Liver (tissue), 9 donors: ENCODE data around the gene CCDC81. TPM values are rescaled to one million over a fixed set of nuclear protein-coding genes. Genes with fewer than 3 reads are reported as not detected.

Experiments
- DNase-seq: peaks from one replicate; pipeline ENCODE4 v3.0.0-alpha.2; 2017; ENCODE audit warnings: low spot score
- H3K27ac ChIP-seq, 2 donors: one replicate each; pipeline ENCODE4 v1.7.0; 2013; ENCODE audit warnings: inconsistent platforms in 2 of 2, low read length in 2 of 2, control low read depth in 1 of 2, low read depth in 1 of 2, mild to moderate bottlenecking in 1 of 2
- H3K27me3 ChIP-seq, 4 donors: one replicate each; pipeline versions ENCODE4 v1.6.1 to v1.7.0; 2013; ENCODE audit warnings: low read length in 3 of 4, inconsistent platforms in 1 of 4, mild to moderate bottlenecking in 1 of 4, moderate library complexity in 1 of 4; ENCODE audit not compliant: control insufficient read depth in 4 of 4, insufficient read depth in 4 of 4
- H3K36me3 ChIP-seq, 4 donors: one replicate each; pipeline versions ENCODE4 v1.6.1 to v1.7.0; 2013; ENCODE audit warnings: low read length in 3 of 4, mild to moderate bottlenecking in 3 of 4, low read depth in 1 of 4, moderate library complexity in 1 of 4; ENCODE audit not compliant: control insufficient read depth in 4 of 4, insufficient read depth in 3 of 4
- H3K4me1 ChIP-seq, 4 donors: one replicate each; pipeline versions ENCODE4 v1.6.1 to v1.7.0; 2013; ENCODE audit warnings: low read length in 3 of 4, mild to moderate bottlenecking in 3 of 4, moderate library complexity in 1 of 4; ENCODE audit not compliant: control insufficient read depth in 4 of 4, insufficient read depth in 4 of 4
- H3K4me3 ChIP-seq, 3 donors: one replicate each; pipeline versions ENCODE4 v1.6.1 to v1.7.0; 2013; ENCODE audit warnings: low read length in 3 of 3, control low read depth in 1 of 3, low read depth in 1 of 3, mild to moderate bottlenecking in 1 of 3
- H3K9ac ChIP-seq, 2 donors: one replicate each; pipeline ENCODE4 v1.7.0; 2013; ENCODE audit warnings: low read length in 2 of 2, mild to moderate bottlenecking in 2 of 2, moderate library complexity in 2 of 2, control low read depth in 1 of 2, low read depth in 1 of 2
- H3K9me3 ChIP-seq, 4 donors: one replicate each; pipeline versions ENCODE4 v1.6.1 to v1.7.0; 2013; ENCODE audit warnings: low read length in 3 of 4; ENCODE audit not compliant: control insufficient read depth in 4 of 4
- EGR1 ChIP-seq, 2 donors: IDR thresholded peaks; 2 replicates each; pipeline ENCODE4 v1.6.1; 2016 to 2018; ENCODE audit warnings: antibody characterized with exemption in 2 of 2, low read depth in 2 of 2
- FOXA1 ChIP-seq: IDR thresholded peaks from 2 replicates; pipeline ENCODE4 v1.6.1; 2016; ENCODE audit warnings: antibody characterized with exemption
- FOXA2 ChIP-seq: IDR thresholded peaks from 2 replicates; pipeline ENCODE4 v1.6.1; 2016; ENCODE audit warnings: antibody characterized with exemption
- GABPA ChIP-seq, 2 donors: IDR thresholded peaks in 1 of 2; conservative IDR thresholded peaks in 1 of 2; 2 replicates each; pipeline ENCODE4 v1.6.1; 2016; ENCODE audit warnings: antibody characterized with exemption in 2 of 2, mild to moderate bottlenecking in 1 of 2, moderate library complexity in 1 of 2
- HNF4A ChIP-seq, 2 donors: conservative IDR thresholded peaks; 2 replicates each; pipeline ENCODE4 v1.6.1; 2016; ENCODE audit warnings: antibody characterized with exemption in 2 of 2, mild to moderate bottlenecking in 2 of 2
- HNF4G ChIP-seq: IDR thresholded peaks from 2 replicates; pipeline ENCODE4 v1.6.1; 2016; ENCODE audit warnings: antibody characterized with exemption
- JUND ChIP-seq, 2 donors: IDR thresholded peaks; 2 replicates each; pipeline ENCODE4 v1.6.1; 2016; ENCODE audit warnings: antibody characterized with exemption in 2 of 2
- NR2F2 ChIP-seq: IDR thresholded peaks from 2 replicates; pipeline ENCODE4 v1.6.1; 2016; ENCODE audit warnings: antibody characterized with exemption
- RAD21 ChIP-seq, 2 donors: IDR thresholded peaks; 2 replicates each; pipeline ENCODE4 v1.6.1; 2016; ENCODE audit warnings: antibody characterized with exemption in 2 of 2, mild to moderate bottlenecking in 2 of 2
- RXRA ChIP-seq, 2 donors: IDR thresholded peaks; 2 replicates each; pipeline ENCODE4 v1.6.1; 2017 to 2018; ENCODE audit warnings: antibody characterized with exemption in 2 of 2, mild to moderate bottlenecking in 1 of 2
- SP1 ChIP-seq: IDR thresholded peaks from 2 replicates; pipeline ENCODE4 v1.6.1; 2018; ENCODE audit warnings: antibody characterized with exemption, mild to moderate bottlenecking
- TAF1 ChIP-seq: conservative IDR thresholded peaks from 2 replicates; pipeline ENCODE4 v1.6.1; 2016; ENCODE audit warnings: antibody characterized with exemption, mild to moderate bottlenecking
- YY1 ChIP-seq: IDR thresholded peaks from 2 replicates; pipeline ENCODE4 v1.6.1; 2016; ENCODE audit warnings: antibody characterized with exemption, mild to moderate bottlenecking
- ZBTB33 ChIP-seq: IDR thresholded peaks from 2 replicates; pipeline ENCODE4 v1.6.1; 2016; ENCODE audit warnings: antibody characterized with exemption
- WGBS: extraction: QIAGEN DNeasy Blood & Tissue Kit; methylation state at CpG from one replicate; pipeline ENCODE4 v1.1.7; 2013; 5-methylcytosine and 5-hydroxymethylcytosine counted together
- polyA plus RNA-seq, 2 donors: library from polyadenylated mRNA; stranded (reverse) in 1 of 2; unstranded in 1 of 2; fragments of 200-250 nt in 1 of 2; fragments of >200 nt in 1 of 2; fragmentation: Nextera tagmentation in 1 of 2; extraction: Ambion mirVana in 1 of 2; gene quantifications; one replicate each; pipeline versions ENCODE4 v1.2.1 to v1.2.3, GENCODE V29; 2013 to 2015
- total RNA-seq, 2 donors: library from RNA; depleted of rRNA; stranded (reverse); fragments of >200 nt; gene quantifications; one replicate each; pipeline ENCODE4 v1.2.3, GENCODE V29; 2014
- TF ChIP-seq, protein P1 (sequence below): IDR thresholded peaks from 2 replicates; pipeline ENCODE4 v1.6.1; 2016; ENCODE audit warnings: antibody characterized with exemption
- TF ChIP-seq, protein P2 (sequence below): IDR thresholded peaks from 2 replicates; pipeline ENCODE4 v1.6.1; 2016; ENCODE audit warnings: antibody characterized with exemption
- TF ChIP-seq, protein P3 (sequence below): fragments of 150-350 bp; IDR thresholded peaks from 2 replicates; pipeline ENCODE4 v1.5.1; 2017; ENCODE audit warnings: improper control_type of control experiment, low read depth, low read length; ENCODE audit not compliant: missing input control
- TF ChIP-seq, protein P4 (sequence below): IDR thresholded peaks from 2 replicates; pipeline ENCODE4 v1.6.1; 2016; ENCODE audit warnings: antibody characterized with exemption, mild to moderate bottlenecking
- donor health status: healthy.
- donor health status: healthy.
- donor health status: healthy.
- donor health status: healthy.
- donor health status: healthy.

CCDC81 gene
- total RNA-seq (1 to 10 TPM in 1 of 2 donors, under 1 TPM in 1; 0.67 to 1.1 TPM), polyA plus RNA-seq (under 1 TPM in 1 of 2 donors, not detected in 1; 0.32 TPM)

DNA sequence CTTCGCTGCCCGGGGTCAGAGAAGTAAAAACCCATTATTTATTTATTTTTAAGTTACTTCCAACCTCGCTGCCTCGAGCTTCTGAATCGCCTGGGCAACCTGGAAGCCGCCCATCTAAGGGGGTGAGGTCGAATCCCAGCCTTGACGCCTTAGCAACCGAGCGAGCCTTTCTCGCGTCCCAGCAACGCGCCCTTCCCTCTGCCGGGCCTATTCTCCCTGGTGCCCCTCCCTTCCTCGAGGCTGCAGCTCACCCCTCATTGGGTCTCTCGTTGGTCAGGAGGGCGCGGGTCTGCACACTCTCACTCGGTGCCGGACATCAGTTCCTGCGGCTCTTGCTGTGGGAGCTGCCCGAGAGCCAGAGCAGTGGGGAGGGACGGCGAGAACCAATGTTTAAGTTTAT, at the start of gene CCDC81:
Gene CCDC81 (plus strand): TSS at position 302 of the 400 bp plus-strand sequence. CDS start 277 bp downstream, outside the sequence.
- Histone ChIP-seq H3K27me3 (no peaks in the 10 kb centered on the region), H3K9ac (no peak within 1 kb of the TSS), H3K4me1 (no peaks in the 10 kb centered on the region), H3K36me3 (no peaks in the 10 kb centered on the region), H3K27ac (no peak within 1 kb of the TSS), H3K9me3 (no peaks in the 10 kb centered on the region), H3K4me3 (peak within 1 kb of the TSS in 1 of 3 donors; percentile 9)
- 11% methylated on average over 25 of the region's 25 CpGs for WGBS
- DNase-seq, result no peak
- TF ChIP-seq TAF1 (no peak), RAD21 (IDR thresholded peaks at IDR 0.05) (no peak), SP1 (no peak), YY1 (no peak), RXRA (IDR thresholded peaks at IDR 0.05) (no peak), GABPA (IDR thresholded peaks at IDR 0.05 in 1 of 2, conservative IDR thresholded peaks at IDR 0.05 in 1 of 2) (no peak), NR2F2 (no peak), EGR1 (IDR thresholded peaks at IDR 0.05; ENCODE audit: low read depth in 2 of 2) (no peak), HNF4G (no peak), FOXA2 (no peak), ZBTB33 (no peak), FOXA1 (no peak), HNF4A (conservative IDR thresholded peaks at IDR 0.05) (no peak), JUND (IDR thresholded peaks at IDR 0.05) (no peak)
- TF ChIP-seq, protein P1, sequence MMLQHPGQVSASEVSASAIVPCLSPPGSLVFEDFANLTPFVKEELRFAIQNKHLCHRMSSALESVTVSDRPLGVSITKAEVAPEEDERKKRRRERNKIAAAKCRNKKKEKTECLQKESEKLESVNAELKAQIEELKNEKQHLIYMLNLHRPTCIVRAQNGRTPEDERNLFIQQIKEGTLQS, result no peak
- TF ChIP-seq, protein P2, sequence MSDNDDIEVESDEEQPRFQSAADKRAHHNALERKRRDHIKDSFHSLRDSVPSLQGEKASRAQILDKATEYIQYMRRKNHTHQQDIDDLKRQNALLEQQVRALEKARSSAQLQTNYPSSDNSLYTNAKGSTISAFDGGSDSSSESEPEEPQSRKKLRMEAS, result no peak
- TF ChIP-seq, protein P3, sequence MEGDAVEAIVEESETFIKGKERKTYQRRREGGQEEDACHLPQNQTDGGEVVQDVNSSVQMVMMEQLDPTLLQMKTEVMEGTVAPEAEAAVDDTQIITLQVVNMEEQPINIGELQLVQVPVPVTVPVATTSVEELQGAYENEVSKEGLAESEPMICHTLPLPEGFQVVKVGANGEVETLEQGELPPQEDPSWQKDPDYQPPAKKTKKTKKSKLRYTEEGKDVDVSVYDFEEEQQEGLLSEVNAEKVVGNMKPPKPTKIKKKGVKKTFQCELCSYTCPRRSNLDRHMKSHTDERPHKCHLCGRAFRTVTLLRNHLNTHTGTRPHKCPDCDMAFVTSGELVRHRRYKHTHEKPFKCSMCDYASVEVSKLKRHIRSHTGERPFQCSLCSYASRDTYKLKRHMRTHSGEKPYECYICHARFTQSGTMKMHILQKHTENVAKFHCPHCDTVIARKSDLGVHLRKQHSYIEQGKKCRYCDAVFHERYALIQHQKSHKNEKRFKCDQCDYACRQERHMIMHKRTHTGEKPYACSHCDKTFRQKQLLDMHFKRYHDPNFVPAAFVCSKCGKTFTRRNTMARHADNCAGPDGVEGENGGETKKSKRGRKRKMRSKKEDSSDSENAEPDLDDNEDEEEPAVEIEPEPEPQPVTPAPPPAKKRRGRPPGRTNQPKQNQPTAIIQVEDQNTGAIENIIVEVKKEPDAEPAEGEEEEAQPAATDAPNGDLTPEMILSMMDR, result no peak
- TF ChIP-seq, protein P4, sequence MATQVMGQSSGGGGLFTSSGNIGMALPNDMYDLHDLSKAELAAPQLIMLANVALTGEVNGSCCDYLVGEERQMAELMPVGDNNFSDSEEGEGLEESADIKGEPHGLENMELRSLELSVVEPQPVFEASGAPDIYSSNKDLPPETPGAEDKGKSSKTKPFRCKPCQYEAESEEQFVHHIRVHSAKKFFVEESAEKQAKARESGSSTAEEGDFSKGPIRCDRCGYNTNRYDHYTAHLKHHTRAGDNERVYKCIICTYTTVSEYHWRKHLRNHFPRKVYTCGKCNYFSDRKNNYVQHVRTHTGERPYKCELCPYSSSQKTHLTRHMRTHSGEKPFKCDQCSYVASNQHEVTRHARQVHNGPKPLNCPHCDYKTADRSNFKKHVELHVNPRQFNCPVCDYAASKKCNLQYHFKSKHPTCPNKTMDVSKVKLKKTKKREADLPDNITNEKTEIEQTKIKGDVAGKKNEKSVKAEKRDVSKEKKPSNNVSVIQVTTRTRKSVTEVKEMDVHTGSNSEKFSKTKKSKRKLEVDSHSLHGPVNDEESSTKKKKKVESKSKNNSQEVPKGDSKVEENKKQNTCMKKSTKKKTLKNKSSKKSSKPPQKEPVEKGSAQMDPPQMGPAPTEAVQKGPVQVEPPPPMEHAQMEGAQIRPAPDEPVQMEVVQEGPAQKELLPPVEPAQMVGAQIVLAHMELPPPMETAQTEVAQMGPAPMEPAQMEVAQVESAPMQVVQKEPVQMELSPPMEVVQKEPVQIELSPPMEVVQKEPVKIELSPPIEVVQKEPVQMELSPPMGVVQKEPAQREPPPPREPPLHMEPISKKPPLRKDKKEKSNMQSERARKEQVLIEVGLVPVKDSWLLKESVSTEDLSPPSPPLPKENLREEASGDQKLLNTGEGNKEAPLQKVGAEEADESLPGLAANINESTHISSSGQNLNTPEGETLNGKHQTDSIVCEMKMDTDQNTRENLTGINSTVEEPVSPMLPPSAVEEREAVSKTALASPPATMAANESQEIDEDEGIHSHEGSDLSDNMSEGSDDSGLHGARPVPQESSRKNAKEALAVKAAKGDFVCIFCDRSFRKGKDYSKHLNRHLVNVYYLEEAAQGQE, result no peak
